Measurements from ENCODE around the gene ABCF2. TPM values are rescaled to one million over a fixed set of nuclear protein-coding genes. Genes with fewer than 3 reads are reported as not detected.
A peak's percentile ranks its signal among the peaks of the same experiment; 100 is the strongest.

ABCF2 gene
- total and polyA plus RNA-seq, 2 of the 13 experiments (the other 11 are each of a cell fraction or from before 2014, with no cell fraction given) = 16.3 to 42.5 TPM

DNA sequence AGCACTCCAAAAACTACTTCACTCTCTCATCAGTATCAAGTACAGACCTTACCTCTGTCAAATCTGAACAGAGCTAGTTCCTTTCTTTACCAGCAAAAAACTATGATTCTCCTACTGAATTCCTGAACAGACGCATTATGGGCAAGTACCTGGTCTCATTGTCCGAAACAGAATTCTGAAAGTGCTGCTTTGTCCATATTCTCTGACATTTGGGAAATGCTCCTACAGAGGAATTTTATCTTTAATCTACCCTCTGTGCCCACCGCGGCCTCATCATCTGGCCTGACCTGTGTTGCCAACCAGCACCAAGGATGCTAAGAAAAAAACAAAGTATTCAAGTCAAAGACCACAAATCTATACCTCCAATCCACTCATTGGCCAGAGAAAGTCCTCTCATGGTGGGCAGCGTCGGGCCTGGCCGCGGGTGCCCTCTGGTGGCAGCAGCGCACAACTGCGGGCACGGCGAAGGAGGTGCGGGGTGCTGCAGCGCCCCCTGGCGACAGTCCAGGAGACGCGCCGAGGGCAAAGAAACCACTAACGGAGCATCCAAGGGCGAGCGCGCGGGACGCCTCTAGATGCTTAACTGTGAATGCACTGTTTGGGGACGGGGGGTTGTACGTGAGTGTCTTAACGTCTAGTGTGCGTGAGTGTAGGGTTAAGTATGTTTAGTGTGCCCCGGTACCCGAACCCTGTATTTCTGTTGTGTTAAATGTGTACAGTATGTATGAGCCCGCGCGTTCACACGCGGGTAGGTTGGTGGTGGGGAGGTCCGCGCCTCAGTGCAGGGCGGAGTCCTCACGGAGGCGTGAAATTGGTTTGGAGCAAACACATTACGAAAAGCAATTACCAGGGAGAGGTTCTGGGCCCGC is 54.5 kb downstream of the ABCF2 start (continued):
- TF ChIP-seq, protein P1, sequence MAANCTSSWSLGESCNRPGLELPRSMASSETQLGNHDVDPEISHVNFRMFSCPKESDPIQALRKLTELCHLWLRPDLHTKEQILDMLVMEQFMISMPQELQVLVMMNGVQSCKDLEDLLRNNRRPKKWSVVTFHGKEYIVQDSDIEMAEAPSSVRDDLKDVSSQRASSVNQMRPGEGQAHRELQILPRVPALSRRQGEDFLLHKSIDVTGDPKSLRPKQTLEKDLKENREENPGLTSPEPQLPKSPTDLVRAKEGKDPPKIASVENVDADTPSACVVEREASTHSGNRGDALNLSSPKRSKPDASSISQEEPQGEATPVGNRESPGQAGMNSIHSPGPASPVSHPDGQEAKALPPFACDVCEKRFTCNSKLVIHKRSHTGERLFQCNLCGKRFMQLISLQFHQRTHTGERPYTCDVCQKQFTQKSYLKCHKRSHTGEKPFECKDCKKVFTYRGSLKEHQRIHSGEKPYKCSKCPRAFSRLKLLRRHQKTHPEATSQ (CRISPR knock-in tag; IDR thresholded peaks at IDR 0.05; ENCODE audit: borderline replicate concordance) = 0 out of 2 replicates have a peak, but pooled peaks have one; percentile 15
- TF ChIP-seq RXRB (CRISPR knock-in tag; IDR thresholded peaks at IDR 0.05; ENCODE audit: borderline replicate concordance) (0 out of 2 replicates have a peak, but pooled peaks have one; percentile 48), HDAC2 (CRISPR knock-in tag; IDR thresholded peaks at IDR 0.05) (peak; percentile 56; the same call in 1 of the 2 replicates), ZNF501 (CRISPR knock-in tag; IDR thresholded peaks at IDR 0.05) (peak; percentile 91), ZNF143 (CRISPR knock-in tag; IDR thresholded peaks at IDR 0.05) (no peak), ZNF768 (CRISPR knock-in tag; IDR thresholded peaks at IDR 0.05) (peak; percentile 45; the same call in 1 of the 2 replicates), PRDM10 (CRISPR knock-in tag; IDR thresholded peaks at IDR 0.05; ENCODE audit: low read depth) (peak; percentile 53; the same call in 1 of the 2 replicates), ZNF766 (CRISPR knock-in tag; IDR thresholded peaks at IDR 0.05; ENCODE audit: borderline replicate concordance) (no peak), ZEB1 (IDR thresholded peaks at IDR 0.05; ENCODE audit: insufficient replicate concordance, low read depth) (no peak), SOX6 (IDR thresholded peaks at IDR 0.05) (no peak), SOX6 (CRISPR knock-in tag; IDR thresholded peaks at IDR 0.05) (peak; percentile 28; the same call in 1 of the 2 replicates), RBM39 (IDR thresholded peaks at IDR 0.05; ENCODE audit: low read depth, low read length, poor library complexity, severe bottlenecking) (peak; percentile 88), PPARG (CRISPR knock-in tag; conservative IDR thresholded peaks at IDR 0.05) (0 out of 2 replicates have a peak, but pooled peaks have one; percentile 44), HIC2 (CRISPR knock-in tag; IDR thresholded peaks at IDR 0.05; ENCODE audit: low read depth) (no peak), ZNF235 (CRISPR knock-in tag; IDR thresholded peaks at IDR 0.05; ENCODE audit: borderline replicate concordance) (0 out of 2 replicates have a peak, but pooled peaks have one; percentile 39)
- TF ChIP-seq, protein P2, sequence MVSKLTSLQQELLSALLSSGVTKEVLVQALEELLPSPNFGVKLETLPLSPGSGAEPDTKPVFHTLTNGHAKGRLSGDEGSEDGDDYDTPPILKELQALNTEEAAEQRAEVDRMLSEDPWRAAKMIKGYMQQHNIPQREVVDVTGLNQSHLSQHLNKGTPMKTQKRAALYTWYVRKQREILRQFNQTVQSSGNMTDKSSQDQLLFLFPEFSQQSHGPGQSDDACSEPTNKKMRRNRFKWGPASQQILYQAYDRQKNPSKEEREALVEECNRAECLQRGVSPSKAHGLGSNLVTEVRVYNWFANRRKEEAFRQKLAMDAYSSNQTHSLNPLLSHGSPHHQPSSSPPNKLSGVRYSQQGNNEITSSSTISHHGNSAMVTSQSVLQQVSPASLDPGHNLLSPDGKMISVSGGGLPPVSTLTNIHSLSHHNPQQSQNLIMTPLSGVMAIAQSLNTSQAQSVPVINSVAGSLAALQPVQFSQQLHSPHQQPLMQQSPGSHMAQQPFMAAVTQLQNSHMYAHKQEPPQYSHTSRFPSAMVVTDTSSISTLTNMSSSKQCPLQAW (CRISPR knock-in tag; IDR thresholded peaks at IDR 0.05) = peak; percentile 87
- TF ChIP-seq, protein P3, sequence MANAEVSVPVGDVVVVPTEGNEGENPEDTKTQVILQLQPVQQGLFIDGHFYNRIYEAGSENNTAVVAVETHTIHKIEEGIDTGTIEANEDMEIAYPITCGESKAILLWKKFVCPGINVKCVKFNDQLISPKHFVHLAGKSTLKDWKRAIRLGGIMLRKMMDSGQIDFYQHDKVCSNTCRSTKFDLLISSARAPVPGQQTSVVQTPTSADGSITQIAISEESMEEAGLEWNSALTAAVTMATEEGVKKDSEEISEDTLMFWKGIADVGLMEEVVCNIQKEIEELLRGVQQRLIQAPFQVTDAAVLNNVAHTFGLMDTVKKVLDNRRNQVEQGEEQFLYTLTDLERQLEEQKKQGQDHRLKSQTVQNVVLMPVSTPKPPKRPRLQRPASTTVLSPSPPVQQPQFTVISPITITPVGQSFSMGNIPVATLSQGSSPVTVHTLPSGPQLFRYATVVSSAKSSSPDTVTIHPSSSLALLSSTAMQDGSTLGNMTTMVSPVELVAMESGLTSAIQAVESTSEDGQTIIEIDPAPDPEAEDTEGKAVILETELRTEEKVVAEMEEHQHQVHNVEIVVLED (CRISPR knock-in tag; IDR thresholded peaks at IDR 0.05; ENCODE audit: borderline replicate concordance) = peak; percentile 38; the same call in 1 of the 2 replicates
